Measurements from ENCODE around the gene C2CD4C.

DNA sequence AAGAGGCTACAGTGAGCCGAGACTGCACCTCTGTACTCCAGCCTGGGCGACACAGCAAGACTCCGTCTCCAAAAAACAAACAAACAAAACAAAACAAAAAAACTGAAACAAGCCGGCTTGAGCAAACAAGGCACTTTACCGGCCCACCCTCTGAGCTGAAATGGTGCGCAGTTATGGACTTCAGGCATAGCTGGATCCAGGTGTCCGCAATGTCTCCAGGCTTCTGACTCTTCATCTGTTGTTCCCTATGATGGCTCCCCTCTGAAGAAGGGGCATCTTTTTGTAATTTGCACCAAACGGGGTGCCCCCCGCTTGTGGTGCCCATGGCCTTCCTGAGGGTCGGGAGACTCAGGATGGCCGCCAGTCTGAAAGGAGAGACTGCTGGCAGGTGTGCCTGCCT is 6.2 kb downstream of the C2CD4C start:
- no peak for TF ChIP-seq POLR2A (IDR thresholded peaks at IDR 0.05)
- TF ChIP-seq, protein P1, sequence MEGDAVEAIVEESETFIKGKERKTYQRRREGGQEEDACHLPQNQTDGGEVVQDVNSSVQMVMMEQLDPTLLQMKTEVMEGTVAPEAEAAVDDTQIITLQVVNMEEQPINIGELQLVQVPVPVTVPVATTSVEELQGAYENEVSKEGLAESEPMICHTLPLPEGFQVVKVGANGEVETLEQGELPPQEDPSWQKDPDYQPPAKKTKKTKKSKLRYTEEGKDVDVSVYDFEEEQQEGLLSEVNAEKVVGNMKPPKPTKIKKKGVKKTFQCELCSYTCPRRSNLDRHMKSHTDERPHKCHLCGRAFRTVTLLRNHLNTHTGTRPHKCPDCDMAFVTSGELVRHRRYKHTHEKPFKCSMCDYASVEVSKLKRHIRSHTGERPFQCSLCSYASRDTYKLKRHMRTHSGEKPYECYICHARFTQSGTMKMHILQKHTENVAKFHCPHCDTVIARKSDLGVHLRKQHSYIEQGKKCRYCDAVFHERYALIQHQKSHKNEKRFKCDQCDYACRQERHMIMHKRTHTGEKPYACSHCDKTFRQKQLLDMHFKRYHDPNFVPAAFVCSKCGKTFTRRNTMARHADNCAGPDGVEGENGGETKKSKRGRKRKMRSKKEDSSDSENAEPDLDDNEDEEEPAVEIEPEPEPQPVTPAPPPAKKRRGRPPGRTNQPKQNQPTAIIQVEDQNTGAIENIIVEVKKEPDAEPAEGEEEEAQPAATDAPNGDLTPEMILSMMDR (IDR thresholded peaks at IDR 0.05), result no peak
